ENCODE measurements around the gene FBXW5. TPM values are rescaled to one million over a fixed set of nuclear protein-coding genes. Genes with fewer than 3 reads are reported as not detected.
A peak's percentile ranks its signal among the peaks of the same experiment; 100 is the strongest.

FBXW5 gene
- total and polyA plus RNA-seq, 10 of the 15 experiments (the other 5 are each of a cell fraction or from before 2014, with no cell fraction given): 0.21 to 97.3 (median 44.5) TPM

DNA sequence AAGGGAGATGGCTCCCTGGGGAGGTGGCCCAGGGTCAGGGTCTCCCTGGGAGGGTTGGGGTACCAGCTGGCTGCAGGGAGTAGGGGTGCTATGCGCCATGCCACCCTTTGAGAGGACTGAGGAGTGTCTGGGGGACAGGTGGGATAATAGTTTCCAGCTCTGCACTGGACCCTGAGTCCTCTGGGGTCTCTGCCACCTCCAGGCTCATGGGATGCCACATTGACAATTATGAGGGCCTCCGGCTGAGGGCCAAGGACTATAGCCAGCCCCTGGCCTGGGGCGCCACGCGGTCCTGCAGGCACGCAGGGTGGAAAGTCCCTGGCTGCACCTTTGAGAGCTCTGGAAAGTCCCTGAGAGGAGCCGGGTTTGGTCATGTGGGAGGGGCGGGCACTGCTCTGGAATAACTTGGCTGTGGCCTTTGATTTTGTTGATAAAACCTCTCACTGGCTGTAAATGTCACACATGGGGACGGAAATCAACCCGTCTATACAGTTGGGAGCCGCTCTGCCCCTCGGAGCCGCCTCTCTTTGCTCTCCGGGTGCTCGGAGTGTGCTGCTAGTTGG lies 42.2 kb downstream of the FBXW5 start (continued):
- TF ChIP-seq, protein P1, sequence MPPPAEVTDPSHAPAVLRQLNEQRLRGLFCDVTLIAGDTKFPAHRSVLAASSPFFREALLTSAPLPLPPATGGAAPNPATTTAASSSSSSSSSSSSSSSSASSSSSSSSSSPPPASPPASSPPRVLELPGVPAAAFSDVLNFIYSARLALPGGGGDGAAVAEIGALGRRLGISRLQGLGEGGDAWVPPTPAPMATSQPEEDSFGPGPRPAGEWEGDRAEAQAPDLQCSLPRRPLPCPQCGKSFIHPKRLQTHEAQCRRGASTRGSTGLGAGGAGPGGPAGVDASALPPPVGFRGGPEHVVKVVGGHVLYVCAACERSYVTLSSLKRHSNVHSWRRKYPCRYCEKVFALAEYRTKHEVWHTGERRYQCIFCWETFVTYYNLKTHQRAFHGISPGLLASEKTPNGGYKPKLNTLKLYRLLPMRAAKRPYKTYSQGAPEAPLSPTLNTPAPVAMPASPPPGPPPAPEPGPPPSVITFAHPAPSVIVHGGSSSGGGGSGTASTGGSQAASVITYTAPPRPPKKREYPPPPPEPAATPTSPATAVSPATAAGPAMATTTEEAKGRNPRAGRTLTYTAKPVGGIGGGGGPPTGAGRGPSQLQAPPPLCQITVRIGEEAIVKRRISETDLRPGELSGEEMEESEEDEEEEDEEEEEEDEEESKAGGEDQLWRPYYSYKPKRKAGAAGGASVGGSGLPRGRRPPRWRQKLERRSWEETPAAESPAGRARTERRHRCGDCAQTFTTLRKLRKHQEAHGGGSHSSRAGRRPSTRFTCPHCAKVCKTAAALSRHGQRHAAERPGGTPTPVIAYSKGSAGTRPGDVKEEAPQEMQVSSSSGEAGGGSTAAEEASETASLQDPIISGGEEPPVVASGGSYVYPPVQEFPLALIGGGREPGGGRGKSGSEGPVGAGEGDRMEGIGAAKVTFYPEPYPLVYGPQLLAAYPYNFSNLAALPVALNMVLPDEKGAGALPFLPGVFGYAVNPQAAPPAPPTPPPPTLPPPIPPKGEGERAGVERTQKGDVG (CRISPR knock-in tag; IDR thresholded peaks at IDR 0.05): no peak
- TF ChIP-seq SMAD5 (IDR thresholded peaks at IDR 0.05; ENCODE audit: low read depth) (no peak), DPF2 (IDR thresholded peaks at IDR 0.05) (peak; percentile 88), POLR2A (IDR thresholded peaks at IDR 0.05; ENCODE audit: low read depth, low read length) (peak; percentile 52), TARDBP (IDR thresholded peaks at IDR 0.05; ENCODE audit: borderline replicate concordance) (no peak), EP300 (IDR thresholded peaks at IDR 0.05; ENCODE audit: borderline replicate concordance in 1 of 2, control insufficient read depth in 1 of 2, low read depth in 2 of 2, low read length in 2 of 2) (peak; percentile 73 to 76; a peak in 3 of 4 replicates), NFIC (IDR thresholded peaks at IDR 0.05; ENCODE audit: low read depth, low read length) (no peak), HDAC6 (IDR thresholded peaks at IDR 0.05; ENCODE audit: unreplicated experiment) (no peak), YY1 (IDR thresholded peaks at IDR 0.05; ENCODE audit: low read depth, low read length) (no peak), PAX8 (IDR thresholded peaks at IDR 0.05) (no peak), TCF12 (IDR thresholded peaks at IDR 0.05; ENCODE audit: low read depth, low read length) (peak; percentile 53; the same call in 1 of the 2 replicates), BCL11A (IDR thresholded peaks at IDR 0.05; ENCODE audit: low read depth, low read length) (0 out of 2 replicates have a peak, but pooled peaks have one; percentile 53), WRNIP1 (IDR thresholded peaks at IDR 0.05; ENCODE audit: borderline replicate concordance, low read depth, low read length) (no peak), SUPT20H (IDR thresholded peaks at IDR 0.05; ENCODE audit: borderline replicate concordance, control insufficient read depth, low read depth, low read length) (no peak), ZNF622 (IDR thresholded peaks at IDR 0.05) (no peak), NFYB (IDR thresholded peaks at IDR 0.05; ENCODE audit: insufficient read depth, low read depth, low read length) (no peak)
- TF ChIP-seq, protein P2, sequence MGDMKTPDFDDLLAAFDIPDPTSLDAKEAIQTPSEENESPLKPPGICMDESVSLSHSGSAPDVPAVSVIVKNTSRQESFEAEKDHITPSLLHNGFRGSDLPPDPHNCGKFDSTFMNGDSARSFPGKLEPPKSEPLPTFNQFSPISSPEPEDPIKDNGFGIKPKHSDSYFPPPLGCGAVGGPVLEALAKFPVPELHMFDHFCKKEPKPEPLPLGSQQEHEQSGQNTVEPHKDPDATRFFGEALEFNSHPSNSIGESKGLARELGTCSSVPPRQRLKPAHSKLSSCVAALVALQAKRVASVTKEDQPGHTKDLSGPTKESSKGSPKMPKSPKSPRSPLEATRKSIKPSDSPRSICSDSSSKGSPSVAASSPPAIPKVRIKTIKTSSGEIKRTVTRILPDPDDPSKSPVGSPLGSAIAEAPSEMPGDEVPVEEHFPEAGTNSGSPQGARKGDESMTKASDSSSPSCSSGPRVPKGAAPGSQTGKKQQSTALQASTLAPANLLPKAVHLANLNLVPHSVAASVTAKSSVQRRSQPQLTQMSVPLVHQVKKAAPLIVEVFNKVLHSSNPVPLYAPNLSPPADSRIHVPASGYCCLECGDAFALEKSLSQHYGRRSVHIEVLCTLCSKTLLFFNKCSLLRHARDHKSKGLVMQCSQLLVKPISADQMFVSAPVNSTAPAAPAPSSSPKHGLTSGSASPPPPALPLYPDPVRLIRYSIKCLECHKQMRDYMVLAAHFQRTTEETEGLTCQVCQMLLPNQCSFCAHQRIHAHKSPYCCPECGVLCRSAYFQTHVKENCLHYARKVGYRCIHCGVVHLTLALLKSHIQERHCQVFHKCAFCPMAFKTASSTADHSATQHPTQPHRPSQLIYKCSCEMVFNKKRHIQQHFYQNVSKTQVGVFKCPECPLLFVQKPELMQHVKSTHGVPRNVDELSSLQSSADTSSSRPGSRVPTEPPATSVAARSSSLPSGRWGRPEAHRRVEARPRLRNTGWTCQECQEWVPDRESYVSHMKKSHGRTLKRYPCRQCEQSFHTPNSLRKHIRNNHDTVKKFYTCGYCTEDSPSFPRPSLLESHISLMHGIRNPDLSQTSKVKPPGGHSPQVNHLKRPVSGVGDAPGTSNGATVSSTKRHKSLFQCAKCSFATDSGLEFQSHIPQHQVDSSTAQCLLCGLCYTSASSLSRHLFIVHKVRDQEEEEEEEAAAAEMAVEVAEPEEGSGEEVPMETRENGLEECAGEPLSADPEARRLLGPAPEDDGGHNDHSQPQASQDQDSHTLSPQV (IDR thresholded peaks at IDR 0.05): peak; percentile 15; the same call in 1 of the 2 replicates
- TF ChIP-seq, protein P3, sequence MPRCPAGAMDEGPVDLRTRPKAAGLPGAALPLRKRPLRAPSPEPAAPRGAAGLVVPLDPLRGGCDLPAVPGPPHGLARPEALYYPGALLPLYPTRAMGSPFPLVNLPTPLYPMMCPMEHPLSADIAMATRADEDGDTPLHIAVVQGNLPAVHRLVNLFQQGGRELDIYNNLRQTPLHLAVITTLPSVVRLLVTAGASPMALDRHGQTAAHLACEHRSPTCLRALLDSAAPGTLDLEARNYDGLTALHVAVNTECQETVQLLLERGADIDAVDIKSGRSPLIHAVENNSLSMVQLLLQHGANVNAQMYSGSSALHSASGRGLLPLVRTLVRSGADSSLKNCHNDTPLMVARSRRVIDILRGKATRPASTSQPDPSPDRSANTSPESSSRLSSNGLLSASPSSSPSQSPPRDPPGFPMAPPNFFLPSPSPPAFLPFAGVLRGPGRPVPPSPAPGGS (IDR thresholded peaks at IDR 0.05; ENCODE audit: borderline replicate concordance, insufficient read depth, low read depth, low read length, poor library complexity, severe bottlenecking): peak; percentile 58
- TF ChIP-seq, protein P4, sequence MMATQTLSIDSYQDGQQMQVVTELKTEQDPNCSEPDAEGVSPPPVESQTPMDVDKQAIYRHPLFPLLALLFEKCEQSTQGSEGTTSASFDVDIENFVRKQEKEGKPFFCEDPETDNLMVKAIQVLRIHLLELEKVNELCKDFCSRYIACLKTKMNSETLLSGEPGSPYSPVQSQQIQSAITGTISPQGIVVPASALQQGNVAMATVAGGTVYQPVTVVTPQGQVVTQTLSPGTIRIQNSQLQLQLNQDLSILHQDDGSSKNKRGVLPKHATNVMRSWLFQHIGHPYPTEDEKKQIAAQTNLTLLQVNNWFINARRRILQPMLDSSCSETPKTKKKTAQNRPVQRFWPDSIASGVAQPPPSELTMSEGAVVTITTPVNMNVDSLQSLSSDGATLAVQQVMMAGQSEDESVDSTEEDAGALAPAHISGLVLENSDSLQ (IDR thresholded peaks at IDR 0.05): no peak
